Cardiac fibroblast (primary cell): ENCODE results near the gene DDAH2.

Experiments
- DNase-seq, 2 donors: peaks; one replicate each; pipeline versions ENCODE4 v3.0.0 to v3.0.0-alpha.2; 2010; ENCODE audit warnings: low read depth in 2 of 2
- H3K4me3 ChIP-seq, 2 donors: replicated peaks in 1 of 2; 1 replicate in 1 of 2; 2 replicates in 1 of 2; pipeline ENCODE4 v1.5.1; 2011; ENCODE audit warnings: low read depth in 2 of 2, low read length in 2 of 2, mild to moderate bottlenecking in 2 of 2, moderate library complexity in 1 of 2
- TF ChIP-seq, protein P1 (sequence below): IDR thresholded peaks from one replicate; pipeline ENCODE4 v1.5.1; 2011; ENCODE audit warnings: low read depth, mild to moderate bottlenecking, low read length, inconsistent platforms

Gene DDAH2

DNA sequence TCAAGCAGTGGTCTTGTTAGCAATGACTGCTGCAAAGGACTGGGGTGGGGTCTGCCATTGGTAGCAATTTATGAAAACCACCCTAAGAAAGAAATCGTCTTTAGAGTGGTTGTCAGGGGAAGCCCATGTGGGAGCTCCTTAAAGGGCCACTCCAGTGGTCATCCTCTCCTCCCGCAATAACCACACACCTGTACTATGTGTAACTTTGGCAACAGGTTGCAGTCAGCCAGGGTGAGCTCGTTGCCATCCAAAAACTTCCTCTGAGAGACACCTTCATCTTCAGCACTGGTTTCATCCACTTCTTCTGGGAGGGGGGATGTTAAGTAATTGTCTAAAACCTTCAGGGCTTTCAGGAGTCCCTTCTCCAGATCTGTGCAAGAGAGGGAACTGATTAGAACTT is 2.9 kb upstream of the DDAH2 start:
- TF ChIP-seq, protein P1, sequence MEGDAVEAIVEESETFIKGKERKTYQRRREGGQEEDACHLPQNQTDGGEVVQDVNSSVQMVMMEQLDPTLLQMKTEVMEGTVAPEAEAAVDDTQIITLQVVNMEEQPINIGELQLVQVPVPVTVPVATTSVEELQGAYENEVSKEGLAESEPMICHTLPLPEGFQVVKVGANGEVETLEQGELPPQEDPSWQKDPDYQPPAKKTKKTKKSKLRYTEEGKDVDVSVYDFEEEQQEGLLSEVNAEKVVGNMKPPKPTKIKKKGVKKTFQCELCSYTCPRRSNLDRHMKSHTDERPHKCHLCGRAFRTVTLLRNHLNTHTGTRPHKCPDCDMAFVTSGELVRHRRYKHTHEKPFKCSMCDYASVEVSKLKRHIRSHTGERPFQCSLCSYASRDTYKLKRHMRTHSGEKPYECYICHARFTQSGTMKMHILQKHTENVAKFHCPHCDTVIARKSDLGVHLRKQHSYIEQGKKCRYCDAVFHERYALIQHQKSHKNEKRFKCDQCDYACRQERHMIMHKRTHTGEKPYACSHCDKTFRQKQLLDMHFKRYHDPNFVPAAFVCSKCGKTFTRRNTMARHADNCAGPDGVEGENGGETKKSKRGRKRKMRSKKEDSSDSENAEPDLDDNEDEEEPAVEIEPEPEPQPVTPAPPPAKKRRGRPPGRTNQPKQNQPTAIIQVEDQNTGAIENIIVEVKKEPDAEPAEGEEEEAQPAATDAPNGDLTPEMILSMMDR: no peak
- no peak overlapping the region for H3K4me3 ChIP-seq
- DNase-seq: no peak

DNA sequence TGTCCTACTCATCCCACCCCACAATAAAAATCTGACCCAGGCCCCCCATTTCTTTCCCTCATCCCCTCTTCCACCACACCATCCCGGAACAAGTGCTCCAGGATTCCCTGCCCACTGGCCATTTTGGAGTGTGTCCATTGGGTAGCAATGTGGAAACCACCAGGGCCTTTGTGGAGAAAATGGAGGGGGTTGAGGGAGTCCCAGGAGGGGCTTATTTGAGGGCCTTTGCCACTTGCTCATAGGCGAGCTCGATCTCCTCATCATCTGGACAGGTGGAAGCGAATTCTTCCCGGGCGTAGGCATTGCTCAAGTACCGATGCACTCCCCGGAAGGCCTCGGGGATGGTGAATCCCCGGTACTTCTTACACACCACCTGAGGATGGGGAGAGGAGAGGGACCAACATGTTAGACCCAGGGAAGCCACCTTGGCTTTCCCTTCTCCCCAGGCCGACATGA is 1.6 kb upstream of the DDAH2 start:
- H3K4me3 ChIP-seq: peak overlapping the region in 1 of 2 donors; percentile 65
- DNase-seq: no peak
- TF ChIP-seq, protein P1: no peak

DNA sequence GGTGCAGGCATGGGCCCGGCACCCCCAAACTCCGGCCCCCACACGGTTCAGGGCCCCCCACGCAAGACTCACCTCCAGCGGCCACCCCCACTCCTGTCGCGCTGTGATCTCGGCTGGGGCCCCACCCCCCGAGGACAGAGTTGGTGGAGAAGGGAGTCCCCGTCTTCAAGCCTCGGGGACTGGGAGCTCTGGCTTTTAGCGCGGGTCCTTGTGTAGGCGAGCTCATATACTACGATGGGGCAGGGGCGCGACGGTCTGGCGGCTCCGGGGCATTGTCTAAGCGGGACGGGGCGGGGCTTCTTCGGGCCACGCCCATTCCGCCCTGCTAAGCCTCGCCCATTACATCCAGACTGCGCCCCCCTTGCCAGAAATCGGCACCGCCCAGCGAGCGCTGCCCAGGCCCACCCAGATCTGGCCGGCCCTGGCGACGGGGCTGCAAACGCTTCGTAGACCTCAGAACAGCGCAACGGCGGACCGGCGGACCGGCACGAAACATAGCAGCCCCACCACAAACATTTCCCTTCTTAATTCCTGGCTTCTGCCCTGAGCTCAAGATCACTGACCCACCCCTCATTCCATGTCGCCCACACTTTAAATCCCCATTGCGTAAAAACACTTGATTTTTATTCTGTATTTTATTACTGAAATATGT is 1.0 kb upstream of the DDAH2 start:
- TF ChIP-seq, protein P1: no peak
- H3K4me3 ChIP-seq: peak overlapping the region; percentile 65 to 97
- peak; percentile 90 to 95 for DNase-seq

DNA sequence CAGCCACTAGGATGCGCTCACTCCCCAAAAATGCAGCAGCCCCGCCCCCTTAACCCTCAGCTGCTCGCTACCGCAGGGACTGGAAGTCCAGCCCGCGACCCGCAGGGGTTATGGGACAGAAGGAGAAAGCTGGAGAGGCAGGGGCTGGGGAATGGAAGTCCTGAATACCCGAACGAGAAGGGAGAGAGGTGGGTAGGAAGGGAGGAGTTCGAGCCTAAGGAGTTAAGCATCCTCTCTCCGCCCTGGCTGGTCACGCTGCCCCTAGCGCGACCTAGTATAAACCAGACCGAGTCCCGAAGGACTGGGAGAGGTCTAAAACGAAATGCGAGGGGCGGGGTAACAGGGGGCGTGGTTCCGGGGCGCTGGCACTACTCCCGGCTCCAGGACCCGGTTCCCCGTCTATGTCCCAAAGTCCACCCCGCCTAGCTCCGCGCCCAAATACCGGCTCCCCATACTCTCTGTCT is 448 bp upstream of the DDAH2 start:
- DNase-seq: peak; percentile 92 to 94
- TF ChIP-seq, protein P1: no peak
- peak overlapping the region; percentile 65 to 97 for H3K4me3 ChIP-seq

DNA sequence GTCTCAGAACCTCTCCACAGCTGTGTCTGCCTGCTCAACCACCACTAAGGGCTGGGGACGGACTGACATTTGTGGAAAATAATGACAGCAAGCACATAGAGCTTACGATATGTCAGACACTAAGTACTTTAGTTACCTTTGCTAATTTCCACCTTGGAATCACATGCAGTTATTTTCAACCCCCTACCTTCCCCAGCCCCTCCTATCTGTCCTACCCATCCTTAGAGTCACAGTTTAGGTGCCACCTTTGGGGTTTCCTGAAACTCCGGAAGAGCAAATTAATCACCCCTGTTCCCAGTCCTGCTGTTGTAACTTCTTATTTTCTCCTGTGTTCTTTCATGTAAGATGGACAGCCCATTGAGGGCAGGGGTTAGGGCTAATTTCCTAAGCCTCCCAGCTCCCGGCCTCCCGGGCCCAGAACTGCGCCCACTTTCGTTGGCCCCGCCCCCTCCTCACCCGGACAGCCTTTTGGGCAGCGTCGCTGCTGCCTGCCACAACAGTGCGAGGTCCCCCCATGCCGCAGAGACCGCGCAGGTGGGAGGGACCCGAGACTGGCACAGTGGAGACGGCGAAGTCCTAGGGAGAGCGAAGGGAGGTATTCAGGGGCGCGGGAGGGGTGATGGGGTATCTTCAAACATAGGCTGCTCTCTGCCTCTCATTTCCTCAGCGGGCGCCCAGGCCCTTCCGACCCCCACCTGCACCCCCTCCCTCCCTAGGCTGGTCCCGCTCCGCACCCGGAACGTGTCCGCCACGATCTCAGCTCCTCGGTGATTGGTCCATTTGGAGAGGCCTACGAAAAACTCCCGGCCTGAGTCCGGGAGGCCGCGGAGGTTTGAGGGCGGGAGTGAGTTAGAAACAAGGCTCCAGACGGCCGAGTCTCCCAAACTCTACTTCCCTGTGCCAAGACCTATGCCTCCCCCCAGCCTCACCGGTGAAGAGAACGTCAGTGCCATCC is 1.1 kb downstream of the DDAH2 start:
- TF ChIP-seq, protein P1: no peak
- H3K4me3 ChIP-seq: peak overlapping the region; percentile 65 to 97
- DNase-seq: no peak

DNA sequence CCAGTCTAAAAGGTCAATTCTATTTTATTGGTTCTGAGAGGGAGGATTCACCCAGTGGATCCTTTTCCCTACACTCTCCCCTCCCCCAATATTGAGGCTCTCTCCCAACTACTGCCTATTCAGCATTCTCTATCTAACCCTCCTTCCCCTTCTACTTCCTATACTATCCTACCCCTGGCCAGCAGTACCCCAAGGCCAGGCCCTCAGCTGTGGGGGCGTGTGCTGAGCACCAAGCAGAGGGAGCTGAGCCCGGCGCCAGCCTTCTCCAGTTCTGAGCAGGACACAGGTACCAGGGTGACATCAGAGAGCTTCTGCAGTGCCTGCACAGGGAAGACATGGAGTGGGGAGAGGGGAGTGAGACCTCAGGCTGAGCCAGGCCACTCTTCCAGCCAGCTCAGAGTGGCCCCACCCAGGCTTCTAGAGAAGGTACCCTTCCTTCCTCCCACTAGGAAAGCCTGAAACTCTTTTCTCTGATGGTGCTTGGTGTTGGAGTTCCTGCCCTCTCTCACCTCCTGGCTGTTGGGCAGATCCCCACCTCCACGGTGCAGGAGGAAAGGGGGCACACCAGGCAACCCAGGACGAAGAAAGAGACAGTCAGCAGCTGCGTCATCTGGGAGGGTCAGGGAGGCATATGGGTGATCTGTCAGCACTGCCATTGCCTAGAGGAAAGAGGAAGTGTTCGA is 1.9 kb downstream of the DDAH2 start:
- DNase-seq: no peak
- no peak overlapping the region for H3K4me3 ChIP-seq
- TF ChIP-seq, protein P1: no peak
